NOMO-1 (cell line): ENCODE data around the gene KLHDC10.
A peak's percentile ranks its signal among the peaks of the same experiment; 100 is the strongest.
"Not testable (repeated sequence)": the region's sequence is repeated elsewhere in the genome, so short reads cannot be mapped to it uniquely, and the experiment has no call there.

Source experiments
- DNase-seq, 2 experiments: peaks; one replicate each; lab custom pipeline; 2025; ENCODE audit not compliant: unreplicated experiment in 2 of 2; lab: John Stamatoyannopoulos, UW

KLHDC10 gene, protein sequence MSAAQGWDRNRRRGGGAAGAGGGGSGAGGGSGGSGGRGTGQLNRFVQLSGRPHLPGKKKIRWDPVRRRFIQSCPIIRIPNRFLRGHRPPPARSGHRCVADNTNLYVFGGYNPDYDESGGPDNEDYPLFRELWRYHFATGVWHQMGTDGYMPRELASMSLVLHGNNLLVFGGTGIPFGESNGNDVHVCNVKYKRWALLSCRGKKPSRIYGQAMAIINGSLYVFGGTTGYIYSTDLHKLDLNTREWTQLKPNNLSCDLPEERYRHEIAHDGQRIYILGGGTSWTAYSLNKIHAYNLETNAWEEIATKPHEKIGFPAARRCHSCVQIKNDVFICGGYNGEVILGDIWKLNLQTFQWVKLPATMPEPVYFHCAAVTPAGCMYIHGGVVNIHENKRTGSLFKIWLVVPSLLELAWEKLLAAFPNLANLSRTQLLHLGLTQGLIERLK

GRCh38 chr7:130069978-130070860, at the start of gene KLHDC10:
Gene KLHDC10, plus strand, starts transcription at chr7:130070534. Its CDS starts 110 bp downstream, at chr7:130070644.
- peak; percentile 85 to 87 for DNase-seq

DNA sequence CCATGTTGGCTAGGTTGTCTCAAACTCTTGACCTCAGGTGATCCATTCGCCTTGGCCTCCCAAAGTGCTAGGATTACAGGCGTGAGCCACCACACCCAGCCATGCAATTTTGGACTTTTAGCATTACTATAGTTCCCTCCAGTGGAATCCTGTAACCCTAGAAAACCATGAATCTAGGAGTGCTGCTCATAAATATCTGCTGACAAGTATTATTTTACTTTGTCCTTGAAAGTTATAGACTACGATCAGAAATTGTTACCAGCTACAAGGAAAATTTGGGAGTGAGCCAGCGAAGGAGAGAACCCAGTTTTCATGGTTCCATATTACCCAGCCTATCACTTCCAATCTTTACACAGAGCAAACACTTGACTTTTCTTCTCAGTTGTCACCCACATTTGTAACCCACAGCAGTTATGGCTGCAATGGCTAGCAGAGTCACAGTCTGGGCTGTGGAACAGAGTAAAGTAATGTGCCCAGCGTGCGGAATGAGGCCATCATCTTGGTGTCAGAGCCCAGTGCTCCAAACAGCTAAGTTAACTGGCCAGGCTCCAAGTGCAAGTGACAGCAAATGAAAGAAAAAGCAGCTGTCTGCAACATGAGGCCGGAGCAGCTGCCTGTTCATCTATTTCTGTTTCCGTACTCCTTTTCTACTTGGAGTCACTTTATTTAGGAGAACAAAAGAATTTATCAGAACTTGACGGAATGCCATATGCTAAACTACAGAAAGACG, 49.1 kb upstream of the KLHDC10 start:
- DNase-seq: no peak

DNA sequence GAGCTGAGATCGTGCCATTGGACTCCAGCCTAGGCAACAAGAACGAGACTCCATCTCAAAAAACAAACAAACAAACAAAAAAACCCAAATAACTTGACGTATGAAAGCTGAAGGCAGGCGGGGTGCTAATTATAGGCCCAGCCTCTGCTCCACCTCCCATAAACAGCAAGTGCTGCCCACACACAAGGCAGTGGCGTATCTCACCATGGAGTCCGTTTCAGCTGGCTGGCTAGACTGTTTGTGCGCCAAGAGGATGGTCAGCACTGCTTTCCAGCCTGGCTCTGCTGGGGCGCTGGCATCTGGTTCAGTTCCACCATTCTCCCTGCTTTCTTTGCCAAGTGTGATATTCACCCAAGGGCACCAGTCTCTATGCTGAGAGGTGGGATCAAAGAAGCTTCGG, 48.2 kb upstream of the KLHDC10 start:
- no peak for DNase-seq

DNA sequence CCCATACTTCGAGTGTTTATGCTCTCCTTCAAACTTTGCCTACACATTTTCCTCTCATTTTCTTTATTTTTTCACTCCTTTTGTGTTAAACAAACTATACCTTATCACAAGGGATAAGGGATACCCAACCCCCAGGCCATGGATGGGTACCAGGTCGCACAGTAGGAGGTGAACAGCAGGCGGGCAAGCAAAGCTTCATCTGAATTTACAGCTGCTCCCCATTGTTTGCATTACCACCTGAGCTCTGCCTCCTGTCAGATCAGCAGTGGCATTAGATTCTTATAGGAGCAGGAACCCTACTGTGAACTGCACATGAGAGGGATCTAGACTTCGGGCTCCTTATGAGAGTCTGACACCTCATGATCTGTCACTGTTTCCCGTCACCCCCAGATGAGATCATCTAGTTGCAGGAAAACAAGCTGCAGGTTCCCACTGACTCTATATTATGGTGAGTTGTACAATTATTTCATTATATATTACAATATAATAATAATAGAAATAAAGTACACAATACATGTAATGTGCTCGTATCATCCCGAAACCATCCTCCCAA, 47.6 kb upstream of the KLHDC10 start:
- DNase-seq: no peak

DNA sequence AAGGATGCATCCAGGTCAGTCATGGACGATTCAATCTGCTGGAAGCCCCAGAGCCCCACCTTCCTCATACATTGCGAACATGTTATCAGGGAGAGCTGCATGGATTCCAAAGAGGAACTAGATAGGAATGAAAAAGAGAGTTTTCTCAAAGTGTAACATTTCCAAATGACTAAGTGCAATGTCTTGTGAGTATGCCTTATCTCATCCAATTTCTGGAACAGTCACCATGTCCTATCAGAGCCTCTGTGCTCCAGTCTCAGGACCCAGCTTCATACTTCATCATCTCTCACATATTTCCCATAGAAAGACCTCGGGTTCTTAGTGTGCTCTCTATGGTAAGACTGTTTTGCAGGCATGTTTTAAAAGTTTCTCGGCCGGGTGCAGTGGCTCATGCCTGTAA, 45.9 kb upstream of the KLHDC10 start:
- DNase-seq: no peak

DNA sequence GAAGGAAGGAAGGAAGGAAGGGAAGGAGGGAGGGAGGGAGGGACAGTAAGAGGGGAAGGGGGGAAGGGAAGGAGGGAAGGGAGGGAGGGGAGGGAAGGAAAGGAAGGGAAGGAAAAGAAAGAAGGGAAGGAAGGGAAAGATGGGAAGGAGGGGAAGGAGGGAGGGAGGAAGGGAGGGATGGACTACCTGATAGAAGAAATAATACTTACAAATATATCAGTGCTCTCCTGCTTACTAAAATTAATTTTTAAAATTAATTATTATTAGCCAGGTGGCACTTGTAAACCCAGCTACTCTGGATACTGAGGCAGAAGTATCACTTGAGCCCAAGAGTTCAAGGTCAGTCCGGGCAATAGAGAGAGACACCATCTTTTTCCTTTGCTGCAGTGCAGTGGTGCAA, 37.6 kb upstream of the KLHDC10 start:
- no peak for DNase-seq

DNA sequence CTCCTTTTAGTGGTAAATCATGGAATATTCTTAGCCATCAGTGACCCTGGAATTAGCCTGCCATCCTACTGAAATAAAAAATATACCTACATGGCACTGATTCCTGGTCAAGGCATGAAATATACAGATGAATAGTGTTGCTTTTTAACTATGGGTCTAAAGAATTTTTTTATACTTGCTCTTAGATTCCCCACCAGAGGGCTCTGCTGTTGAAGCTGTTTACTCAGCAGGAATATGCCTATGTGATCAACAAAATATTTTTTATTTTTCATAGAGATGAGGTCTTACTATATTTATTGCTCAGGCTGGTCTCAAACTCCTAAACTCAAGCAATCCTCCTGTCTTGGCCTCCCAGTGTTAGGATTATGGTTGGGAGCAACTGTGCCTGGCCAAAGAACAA, 32.6 kb upstream of the KLHDC10 start:
- no peak for DNase-seq

GRCh38 chr7:130040576-130040975, 29.8 kb upstream of the KLHDC10 start:
- DNase-seq: no peak

DNA sequence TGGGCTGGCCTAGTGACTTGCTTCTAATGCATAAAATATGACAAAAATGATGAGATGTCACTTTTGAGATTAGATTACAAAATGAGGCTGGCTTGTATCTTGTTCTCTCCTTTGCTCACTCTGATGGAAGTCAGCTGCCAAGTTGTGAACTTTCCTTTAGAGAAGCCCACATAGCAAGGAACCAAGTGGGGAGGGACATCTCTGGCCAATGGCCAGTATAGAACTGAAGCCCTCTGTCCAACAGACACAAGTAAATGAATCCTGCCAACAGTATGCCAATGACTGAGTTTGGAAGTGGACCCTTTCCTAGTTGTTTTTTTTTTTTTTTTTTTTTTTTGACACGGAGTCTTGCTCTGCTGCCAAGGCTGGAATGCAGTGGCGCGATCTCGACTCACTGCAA, 22.5 kb upstream of the KLHDC10 start:
- DNase-seq: no peak

DNA sequence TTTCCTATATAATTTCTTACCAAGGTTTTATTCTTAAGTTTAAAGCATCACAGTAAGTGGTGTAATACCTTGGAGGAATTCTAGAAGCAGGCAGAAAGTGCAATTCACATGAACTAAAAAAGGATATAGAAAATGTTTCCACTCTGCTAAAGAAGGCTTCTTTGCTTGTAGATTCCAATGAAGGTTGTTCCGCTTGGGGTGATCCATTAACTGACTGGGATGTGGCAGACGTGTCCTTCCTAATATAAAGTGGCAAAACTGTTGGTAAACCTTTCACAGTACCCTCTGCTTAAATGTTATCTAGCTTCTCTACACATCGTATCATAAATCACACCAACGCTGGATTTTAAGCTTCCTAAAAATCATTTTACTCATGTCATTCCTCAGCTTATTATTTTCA, 21.4 kb upstream of the KLHDC10 start:
- no peak for DNase-seq

DNA sequence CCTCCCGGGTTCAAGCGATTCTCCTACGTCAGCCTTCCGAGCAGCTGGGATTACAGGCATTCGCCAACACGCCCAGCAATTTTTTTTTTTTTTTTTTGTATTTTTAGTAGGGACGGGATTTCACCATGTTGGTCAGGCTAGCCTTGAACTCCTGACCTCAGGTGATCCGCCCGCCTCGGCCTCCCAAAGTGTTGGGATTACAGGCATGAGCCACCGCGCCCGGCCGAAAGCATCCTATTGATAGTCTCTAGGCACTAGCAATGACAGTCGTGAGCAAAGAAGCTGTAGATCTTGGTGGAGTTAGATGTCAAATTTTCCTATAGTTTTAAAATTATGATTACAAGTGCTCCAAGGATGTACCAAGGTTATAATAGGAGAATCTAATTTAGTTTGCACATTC, 18.1 kb upstream of the KLHDC10 start:
- DNase-seq: not testable (repeated sequence)

DNA sequence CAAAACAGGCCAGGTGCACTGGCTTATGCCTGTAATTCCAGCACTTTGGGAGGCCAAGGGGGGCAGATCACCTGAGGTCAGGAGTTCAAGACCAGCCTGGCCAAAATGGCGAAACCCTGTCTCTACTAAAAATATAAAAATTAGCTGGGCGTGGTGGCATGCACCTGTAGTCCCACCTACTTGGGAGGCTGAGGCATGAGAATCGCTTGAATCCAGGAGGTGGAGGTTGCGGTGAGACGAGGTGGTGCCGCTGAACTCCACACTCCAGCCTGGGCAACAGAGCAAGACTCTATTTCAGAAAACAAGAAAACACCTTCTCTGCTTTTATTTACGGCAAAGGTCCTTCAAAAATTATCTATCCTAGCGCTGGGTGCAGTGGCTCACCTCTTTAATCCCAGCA, 15.1 kb upstream of the KLHDC10 start:
- DNase-seq: not testable (repeated sequence)

DNA sequence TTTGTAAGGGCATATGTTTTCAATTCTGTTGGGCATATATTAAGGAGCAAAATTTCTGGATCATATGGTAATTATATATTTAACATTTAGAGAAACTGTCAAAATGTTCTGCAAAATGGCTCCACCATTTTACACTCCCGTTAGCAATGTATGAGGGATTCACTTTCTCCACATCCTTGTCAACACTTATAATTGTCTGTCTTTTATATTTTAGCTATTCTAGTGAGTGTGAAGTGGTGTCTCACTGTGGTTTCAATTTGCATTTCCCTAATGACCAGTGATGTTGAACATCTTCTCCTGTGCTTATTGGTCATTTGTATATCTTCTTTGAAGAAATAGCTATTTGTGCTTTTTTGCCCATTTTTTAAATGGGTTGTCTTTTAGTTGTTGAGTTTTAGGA, 8.1 kb upstream of the KLHDC10 start:
- no peak for DNase-seq

- DNase-seq: peak in 1 of 2 experiments; percentile 4
Observed at GRCh38 chr7:130063036-130063435, 7.3 kb upstream of the KLHDC10 start.

DNA sequence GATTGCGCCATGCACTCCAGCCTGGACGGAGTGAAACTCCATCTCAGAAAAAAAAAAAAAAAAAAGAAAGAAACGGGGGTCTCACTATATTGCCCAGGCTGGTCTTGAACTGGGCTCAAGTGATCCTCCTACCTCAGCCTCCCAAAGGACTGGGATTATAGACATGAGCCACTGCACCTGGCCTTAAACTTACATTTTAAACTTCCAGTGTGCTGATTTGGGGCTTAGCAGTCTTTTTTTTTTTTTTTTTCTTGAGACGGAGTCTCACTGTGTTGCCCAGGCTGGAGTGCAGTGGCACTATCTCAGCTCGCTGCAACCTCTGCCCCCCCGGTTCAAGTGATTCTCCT, 5.8 kb upstream of the KLHDC10 start:
- DNase-seq: not testable (repeated sequence)

DNA sequence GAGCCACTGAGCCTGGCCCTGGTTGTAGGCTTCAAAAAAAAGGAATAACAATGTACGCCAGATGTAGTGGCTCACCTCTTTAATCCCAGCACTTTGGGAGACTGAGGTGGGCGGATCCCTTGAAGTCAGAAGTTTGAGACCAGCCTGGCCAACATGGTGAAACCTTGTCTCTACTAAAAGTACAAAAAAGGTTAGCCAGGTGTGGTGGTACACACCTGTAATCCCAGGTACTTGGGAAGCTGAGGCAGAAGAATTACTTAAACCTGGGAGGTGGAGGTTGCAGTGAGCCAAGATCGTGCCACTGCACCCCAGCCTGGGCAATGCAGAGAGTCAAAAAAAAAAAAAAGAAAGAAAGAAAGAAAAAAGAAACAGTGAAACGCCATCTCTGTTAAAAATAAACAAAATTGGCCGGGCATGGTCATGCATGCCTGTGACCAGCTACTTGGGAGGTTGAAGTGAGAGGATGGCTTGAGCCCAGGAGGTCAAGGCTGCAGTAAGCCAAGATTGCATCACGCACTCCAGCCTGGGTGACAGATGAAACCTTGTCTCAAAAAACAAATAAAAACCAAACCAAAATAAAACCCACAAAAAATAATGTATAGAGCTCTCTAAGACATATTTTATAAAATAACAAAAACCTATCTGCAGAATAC, 4.7 kb upstream of the KLHDC10 start:
- no peak for DNase-seq

DNA sequence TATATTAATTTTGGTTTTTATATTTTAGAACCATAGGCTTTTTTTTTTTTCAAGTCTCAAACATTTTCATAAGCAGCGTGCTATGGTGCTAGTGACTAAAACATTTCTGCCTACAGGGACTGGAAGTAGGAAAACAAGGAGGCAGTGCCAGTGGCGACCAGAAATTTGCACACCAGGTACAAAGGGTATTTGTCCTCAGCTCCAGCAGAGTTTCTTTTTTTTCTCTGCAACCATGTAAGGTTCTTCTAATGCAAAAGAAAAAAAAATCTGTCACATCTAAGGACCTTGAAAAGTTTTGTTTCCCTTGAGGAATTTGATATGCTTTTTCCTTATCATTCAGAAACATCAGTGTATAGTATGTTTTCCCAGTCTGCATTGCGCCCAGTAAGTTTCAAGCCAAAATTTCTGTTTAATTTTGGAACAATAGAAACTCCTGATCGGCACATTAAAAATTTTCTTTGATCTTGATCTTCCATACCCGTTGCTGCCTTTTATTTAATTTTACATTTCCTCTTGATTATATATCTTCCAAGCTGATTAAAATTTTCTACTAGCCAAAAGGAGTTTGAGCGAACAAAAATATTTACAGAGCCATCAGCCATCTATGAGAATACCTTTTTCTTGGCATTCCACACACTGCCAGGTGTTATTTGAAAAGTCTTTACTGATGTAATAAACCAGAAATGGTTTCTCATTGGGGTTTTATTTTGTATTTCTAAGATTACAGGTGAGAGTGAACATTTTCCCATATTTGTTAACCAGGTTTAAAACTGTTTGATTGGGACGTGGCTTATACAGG, 956 bp upstream of the KLHDC10 start:
- no peak for DNase-seq

DNA sequence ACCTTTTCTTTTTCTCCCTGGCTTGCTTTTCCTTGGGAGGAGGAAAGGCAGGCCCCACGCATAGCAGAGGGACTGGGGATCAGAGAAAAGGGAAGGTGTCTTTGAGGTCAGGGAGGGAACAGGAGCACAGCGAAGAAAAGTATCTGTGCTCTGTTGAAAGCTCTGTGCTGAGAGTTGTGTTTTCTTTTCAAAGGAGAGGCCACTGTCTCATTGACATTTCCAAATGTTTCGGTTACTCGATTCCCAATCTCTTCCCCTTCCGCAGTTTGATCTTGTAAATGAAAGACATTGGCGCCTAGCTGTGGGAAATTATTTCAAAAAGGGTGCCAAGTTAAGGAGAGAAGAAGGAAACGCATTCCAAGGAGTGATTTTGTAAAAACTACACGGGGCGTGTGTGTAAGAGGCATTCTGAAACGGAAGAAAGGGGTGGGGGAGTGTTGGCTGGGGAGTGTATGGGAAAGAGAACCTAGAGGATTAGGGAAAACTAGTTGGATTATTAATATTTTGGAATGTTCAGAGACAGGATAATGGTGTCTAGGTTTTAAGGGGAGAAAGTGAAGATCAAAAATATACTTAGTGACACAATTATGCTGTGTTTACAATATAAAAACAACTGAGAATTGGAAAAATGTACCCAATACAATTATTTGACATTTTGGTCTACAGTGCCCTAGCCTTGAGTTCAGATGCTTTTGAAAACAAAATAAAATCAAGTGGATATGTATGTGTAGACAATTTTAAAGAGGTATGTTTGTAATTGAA, 708 bp downstream of the KLHDC10 start:
- DNase-seq: peak in 1 of 2 experiments; percentile 29
